Measurements from ENCODE around the gene BAD.
"Not testable (repeated sequence)": the region's sequence is repeated elsewhere in the genome, so short reads cannot be mapped to it uniquely, and the experiment has no call there.

Gene BAD

DNA sequence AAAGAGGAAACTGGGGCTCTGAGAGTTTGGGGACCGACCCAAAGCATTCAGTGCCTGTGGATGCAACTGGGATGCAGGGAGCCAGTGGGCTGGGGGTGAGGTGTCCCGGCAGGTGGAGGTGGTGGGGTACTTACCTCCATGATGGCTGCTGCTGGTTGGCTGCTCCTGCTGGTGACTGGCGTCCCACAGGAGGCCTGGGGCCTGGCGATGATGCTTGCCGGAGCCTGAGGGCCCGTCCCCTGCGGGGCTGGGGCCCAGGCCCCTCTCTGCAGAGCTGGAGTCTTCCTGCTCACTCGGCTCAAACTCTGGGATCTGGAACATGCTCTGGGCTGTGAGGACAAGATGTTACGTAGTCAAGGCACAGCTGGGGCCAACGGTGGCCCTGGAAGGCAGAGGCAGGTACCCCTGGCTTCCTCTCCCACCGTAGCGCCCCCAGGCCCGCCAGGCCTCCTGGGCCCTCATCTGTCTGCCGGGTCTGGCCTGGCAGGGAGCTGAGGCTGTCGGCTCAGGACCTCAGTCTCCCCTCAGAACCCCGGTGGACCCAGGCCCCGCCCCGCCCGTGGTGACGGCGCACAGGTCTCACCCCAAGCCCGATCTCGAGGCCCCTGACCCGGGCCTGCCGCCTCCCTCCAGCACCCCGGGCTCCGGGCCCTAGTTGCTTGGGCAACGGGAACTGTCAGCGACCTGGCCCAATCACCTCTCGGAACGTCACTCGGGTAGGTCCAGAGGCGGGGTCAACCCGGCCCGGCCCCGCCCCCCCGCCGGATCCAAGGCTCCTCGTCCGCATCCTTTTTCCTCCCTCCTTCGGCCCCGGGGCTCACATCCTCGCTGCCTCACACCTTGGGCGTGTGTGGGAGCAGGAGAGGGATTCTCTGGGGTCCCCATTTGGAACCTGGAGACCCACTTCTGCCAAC, at the start of gene BAD:
Gene BAD, minus strand, starts transcription at position 618 of the 914 bp plus-strand sequence. Its CDS starts 297 bp downstream, at position 321.
- peak; percentile 75 to 78 for DNase-seq (ENCODE audit: low read depth in 2 of 2)

DNA sequence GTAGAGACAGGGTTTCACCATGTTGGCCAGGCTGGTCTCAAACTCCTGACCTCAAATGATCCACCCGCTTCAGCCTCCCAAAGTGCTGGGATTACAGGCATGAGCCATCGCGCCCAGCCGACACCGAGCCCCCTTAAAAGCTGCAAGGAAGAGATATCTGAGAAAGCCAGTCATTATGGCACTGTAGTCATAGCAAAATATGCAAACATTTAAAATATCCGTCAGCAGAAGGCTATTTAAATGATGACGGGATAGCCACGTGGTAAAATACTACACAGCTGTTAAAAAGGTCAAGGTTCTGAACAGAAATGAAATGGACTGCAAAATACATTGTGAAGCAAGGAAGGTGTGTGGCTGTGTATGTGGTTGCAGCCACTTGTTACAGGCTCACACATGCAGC, 49.1 kb upstream of the BAD start:
- no peak for DNase-seq (ENCODE audit: low read depth in 2 of 2)

DNA sequence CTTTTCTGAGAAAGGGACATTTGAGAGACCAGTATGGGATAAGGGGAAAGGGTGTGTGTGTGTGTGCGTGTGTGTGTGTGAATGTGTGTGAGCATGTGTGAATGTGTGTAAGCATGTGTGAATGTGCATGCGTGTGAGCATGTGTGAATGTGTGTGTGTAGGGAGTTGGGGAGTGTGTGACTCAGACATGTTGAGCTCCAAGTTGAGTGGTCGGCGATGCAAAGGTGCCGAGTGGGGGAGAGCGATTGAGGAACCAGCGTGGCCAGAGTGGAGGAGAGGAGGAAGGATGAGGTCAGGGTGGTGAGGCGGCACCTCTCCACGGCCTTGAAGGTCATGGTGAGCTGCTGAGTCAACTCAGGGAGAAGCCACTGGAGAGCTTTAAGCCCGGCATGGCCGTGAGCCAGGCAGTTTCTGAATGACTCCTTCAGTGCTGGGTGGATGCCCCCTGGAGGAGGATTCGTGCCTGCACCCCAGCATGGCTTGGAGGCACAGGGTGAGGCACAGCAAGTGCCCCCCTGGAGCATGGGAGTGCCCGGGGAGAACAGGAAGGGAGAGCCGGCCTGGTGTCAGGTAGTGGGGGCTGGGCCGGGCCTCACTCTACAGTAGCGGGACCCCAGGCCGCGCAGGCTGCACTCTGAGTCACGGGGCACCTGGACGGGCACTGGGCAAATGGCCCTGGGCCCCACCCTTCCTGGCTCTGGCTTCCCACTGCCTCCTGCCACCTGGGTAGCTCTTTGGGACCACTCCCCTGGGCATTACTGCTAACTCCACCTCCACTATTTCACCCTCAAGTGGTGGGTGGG, 47.3 kb upstream of the BAD start:
- peak; percentile 38 to 45 for DNase-seq (ENCODE audit: low read depth in 2 of 2)

DNA sequence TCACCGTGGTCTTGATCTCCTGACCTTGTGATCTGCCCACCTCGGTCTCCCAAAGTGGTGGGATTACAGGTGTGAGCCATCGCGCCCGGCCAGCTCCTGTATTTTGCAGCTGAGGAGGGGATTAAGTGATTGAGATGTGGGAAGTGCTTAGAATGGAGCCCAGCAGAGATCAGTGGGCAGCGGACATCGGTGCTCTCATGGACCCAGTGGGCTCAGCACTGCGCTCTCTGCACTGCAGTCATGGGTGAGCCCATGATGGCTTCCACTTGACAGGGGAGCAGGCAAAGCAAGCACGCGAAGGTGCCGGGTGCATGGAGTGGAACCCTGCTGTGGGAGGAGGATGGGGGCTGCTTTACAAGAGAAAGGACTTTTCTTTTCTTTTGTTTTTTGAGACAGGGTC, 46.4 kb upstream of the BAD start:
- no peak for DNase-seq (ENCODE audit: low read depth in 2 of 2)

DNA sequence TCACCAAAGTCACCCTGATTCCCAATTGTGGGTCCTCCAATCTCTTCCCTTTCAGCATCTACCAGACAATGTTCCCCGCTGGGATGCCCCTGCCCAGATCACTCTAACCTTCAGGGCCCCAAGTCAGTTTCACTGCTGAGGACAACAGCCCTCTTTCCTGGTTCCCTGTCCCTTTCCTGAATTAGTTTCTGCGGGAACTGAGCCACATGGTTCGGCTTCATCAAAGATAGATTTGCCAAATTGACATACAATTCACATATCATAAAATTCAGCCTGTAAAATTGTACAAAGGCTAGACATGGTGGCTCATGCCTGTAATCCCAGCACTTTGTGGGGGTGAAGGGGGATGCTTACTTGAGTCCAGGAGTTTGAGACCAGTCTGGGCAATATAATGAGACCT, 43.5 kb upstream of the BAD start:
- DNase-seq (ENCODE audit: low read depth in 2 of 2): no peak

DNA sequence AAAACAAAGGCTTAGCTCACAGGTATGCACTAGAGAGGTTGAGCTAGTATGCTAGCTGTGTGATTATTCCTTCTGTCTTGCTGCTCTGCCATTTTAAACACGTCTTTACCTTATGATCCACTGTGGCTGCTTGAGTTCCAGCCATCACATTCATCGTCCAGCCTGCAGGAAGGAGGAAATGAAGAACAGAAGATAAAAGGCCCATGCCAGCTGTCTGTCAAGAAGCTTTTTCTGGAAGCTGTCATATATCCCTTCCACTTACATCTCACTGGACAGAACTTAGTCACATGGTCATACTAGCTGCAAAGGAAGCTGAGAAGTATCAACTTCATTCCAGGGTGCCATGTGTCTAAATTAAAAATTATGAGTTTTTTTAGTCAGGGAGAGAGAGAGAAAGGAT, 42.9 kb upstream of the BAD start:
- DNase-seq (ENCODE audit: low read depth in 2 of 2): no peak

DNA sequence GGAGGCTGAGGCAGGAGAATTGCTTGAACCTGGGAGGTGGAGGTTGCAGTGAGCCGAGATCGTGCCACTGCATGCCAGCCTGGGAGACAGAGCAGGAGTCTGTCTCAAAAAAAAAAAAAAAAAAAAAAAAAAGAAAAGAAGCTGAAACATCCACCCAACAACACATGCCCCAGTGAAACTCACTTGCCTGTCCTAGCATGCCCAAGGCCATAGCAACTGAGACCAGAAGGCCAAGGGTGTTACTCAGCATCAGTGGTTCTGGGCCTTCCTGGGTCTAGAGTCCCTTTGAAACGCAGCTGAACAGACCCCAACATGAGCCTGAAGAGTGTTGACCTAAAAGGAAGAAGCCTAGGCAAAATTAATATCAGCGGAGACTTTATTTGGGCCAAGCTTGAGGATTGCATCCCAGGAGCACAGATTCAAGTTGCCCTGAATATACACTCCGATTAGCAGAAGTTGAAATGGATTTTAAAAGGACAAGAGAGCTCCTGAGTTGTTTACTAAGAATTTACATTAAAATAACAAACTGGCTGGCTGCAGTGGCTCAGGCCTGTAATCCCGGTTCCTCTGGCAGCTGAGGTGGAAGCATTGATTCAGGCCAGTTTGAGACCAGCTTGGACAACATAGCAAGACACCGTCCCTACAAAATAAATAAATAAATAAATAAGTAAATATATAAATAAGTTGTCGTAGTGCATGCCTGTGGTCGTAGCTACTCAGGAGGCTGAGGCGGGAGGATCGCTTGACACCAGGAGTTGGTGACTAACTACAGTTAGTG, 40.4 kb upstream of the BAD start:
- DNase-seq (ENCODE audit: low read depth in 2 of 2): no peak

DNA sequence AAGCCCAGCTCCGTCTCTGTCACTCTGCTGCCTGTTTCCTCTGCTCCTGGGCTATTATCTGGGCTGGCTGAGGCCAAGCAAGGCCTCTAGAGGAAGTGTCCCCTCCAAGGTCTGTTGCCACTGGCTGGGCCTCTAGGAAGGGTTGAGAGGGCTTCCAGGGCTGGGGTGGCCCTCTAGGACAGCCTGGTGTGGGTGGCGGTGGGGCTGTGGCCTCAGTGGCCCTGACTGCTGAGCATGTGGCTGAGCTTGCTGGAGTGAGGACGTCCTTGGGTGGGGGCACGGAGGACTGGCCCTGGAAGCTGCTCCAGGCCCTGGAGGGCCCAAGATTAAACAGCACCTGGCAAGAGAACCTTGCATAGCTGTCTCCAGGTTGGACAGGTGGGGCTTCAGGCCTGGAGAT, 39.5 kb upstream of the BAD start:
- not testable (repeated sequence) for DNase-seq (ENCODE audit: low read depth in 2 of 2)

DNA sequence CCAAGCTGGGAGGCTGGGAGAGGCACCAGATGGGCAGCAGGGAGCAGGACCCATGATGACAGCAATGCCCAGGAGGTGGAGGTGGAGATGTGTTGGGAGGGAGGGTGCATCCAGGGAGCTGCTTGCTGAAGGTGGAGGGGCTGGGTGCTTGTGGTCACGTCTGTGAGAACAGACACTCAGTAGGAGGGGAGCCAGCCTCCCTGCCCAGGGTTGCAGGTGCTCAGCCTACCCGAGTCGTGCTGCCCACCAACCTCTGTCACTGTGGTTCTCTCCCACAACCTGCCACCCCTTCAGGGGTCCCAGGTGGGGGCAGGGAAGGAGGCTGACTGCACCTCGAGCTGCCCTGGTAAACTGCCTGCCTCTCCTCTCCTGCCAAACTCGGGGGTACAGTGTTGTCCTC, 38.9 kb upstream of the BAD start:
- no peak for DNase-seq (ENCODE audit: low read depth in 2 of 2)

DNA sequence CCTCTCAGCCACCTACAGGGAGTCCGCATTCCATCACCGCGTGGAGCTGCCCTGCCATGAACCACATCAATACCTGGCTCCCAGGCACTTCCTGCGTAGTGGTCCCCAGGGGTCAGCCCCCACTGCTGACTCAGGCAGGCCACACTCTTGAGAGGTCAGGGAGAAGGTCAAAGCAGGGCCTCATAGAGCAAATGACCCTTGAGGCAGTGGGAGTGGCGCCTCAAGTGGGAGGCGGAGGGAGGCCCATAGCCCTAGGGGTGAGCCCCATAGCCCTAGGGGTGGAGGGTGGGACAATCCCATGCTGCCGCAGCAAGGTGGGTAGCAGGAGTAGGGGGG, 38.4 kb upstream of the BAD start:
- no peak for DNase-seq (ENCODE audit: low read depth in 2 of 2)

DNA sequence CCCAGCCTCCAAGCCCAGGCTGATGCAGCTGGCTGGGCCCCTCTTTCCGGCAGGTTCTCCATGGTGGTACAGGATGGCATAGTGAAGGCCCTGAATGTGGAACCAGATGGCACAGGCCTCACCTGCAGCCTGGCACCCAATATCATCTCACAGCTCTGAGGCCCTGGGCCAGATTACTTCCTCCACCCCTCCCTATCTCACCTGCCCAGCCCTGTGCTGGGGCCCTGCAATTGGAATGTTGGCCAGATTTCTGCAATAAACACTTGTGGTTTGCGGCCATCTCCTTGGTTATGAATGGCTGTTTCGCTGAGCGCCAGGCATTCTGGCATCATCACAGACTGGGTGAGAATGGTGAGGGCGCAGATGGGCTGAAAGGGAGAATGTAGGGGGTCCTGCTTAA, 37.1 kb upstream of the BAD start:
- no peak for DNase-seq (ENCODE audit: low read depth in 2 of 2)

DNA sequence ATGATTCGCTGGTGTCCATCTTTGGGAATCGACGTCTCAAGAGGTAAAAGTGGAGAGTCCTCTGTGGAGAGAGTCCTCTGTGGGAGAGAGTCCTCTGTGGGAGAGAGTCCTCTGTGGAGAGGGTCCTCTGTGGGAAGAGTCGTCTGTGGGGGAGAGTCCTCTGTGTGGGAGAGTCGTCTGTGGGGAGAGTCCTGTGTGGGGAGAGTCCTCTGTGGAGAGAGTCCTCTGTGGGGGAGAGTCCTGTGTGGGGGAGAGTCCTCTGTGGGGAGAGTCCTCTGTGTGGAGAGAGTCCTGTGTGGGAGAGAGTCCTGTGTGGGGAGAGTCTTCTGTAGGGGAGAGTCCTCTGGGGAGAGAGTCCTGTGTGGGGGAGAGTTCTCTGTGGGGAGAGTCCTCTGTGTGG, 36.6 kb upstream of the BAD start:
- no peak for DNase-seq (ENCODE audit: low read depth in 2 of 2)

DNA sequence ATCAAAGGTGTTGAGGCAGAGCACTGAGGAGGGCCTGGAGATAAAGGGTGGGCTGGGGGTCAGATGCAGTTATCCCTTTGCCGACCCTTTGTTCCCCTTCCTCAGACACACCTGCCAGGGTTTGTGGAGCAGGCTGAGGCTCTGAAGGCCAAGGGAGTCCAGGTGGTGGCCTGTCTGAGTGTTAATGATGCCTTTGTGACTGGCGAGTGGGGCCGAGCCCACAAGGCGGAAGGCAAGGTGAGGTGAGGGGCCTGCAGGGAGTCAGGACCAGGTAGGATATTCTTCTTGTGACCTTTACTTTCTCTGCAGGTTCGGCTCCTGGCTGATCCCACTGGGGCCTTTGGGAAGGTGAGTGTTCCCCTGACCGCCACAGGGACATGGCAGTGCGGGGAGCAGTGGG, 36.1 kb upstream of the BAD start:
- no peak for DNase-seq (ENCODE audit: low read depth in 2 of 2)

DNA sequence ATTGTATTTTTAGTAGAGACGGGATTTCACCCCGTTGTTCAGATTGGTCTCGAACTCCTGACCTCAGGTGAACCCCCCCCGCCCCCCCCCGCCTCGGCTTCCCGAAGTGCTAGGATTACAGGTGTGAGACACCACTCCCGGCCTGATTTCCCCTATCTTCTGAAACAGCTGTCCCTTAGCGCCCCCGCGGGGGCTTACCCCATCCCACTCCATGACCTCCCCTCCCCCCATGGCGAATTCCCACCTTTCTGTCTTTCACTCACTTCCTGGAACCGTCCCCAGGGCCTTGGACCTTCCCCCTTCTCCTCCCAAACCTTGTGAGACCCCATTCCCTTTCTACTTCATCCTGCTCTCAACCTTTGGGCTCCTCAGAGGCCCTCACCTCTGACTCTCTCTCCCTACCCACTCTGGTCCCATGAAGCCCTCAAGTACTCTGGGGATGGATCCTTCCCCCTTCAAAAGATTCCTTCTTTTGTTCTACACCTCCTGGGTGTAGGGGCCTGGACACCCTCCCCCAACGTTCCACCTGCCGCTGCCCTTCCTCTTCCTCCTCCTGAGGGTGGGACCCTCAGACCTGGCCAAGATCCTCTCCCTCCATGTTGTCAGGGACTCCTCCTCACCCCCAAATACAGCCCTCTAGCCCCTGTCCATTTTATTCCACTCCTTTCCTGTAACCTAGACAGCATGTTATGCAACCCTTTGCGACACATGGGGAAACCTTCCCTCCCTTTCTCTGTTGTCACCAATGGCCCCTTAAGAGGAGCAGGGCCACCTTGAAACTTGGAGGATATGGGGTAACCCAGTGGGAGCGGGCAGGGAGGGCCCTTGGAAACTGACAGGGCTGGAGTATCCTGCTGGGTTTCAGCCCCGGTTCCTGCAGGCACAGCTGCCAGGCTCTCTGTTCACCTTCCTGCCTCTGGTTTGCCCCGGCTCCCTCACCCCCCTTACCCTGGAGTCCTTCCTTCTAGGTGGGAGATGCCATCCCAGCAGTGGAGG, 34.6 kb upstream of the BAD start:
- no peak for DNase-seq (ENCODE audit: low read depth in 2 of 2)

DNA sequence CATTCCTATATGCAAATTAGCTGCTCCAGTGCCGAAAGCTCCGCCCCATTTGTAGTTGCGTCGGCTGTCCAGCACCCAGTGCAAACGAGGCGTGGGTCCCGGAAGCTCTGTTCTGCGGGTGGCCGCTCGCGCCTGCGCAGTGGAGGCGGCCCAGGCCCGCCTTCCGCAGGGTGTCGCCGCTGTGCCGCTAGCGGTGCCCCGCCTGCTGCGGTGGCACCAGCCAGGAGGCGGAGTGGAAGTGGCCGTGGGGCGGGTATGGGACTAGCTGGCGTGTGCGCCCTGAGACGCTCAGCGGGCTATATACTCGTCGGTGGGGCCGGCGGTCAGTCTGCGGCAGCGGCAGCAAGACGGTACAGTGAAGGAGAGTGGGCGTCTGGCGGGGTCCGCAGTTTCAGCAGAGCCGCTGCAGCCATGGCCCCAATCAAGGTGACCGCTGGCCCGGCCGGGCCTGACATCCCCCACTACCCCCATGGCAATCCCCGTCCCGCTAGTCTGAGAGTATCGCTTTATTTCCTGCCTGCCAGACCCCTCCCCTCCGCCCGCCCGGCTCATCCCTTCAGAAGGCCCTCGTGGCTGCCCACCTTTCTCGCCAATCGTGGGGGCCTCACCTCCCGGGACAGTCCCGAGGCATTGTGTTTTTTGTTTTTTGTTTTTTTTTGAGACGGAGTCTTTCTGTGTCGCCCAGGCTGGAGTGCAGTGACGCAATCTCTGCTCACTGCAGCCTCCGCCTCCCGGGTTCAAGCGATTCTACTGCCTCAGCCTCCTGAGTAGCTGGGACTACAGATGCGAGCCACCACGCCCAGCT, 33.7 kb upstream of the BAD start, which contains the start of gene PRDX5:
Gene PRDX5, plus strand, starts transcription at position 161 of the 805 bp plus-strand sequence. Its CDS starts 95 bp downstream, at position 256.
- DNase-seq (ENCODE audit: low read depth in 2 of 2): peak; percentile 87 to 88

DNA sequence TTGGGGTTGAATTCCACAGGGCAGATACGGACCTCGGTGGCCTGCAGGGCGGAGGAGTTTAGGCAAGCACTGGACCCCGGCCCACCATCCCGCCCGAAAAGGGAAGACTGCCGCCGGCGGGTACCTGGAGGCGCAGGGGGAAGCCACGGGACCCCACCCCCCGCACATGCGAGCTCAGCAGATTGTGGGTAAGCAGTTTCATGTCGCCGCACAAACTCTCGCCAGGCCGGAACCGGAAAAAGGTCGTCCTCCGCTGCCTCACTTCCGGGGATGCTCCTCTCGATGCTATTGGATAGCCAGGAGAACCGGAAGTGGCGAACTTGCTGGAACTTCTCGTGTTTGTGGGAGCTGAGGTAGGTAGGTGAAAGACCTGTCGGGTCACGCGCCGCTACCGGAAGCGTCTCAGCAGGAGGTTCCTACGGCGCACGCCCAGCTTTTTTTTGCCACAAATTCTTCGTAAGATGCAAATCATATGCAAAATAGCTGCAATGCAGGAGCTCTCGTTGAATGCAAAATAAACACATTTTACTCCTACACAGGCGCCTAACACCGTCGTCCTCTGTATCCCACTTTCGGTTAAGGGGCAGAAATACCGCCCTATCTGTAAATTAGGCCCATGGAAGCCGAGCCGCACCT, 33.0 kb upstream of the BAD start, which contains the start of gene TRMT112:
Gene TRMT112, minus strand, starts transcription at position 235 of the 636 bp plus-strand sequence. Its CDS starts 33 bp downstream, at position 202.
- DNase-seq (ENCODE audit: low read depth in 2 of 2): peak; percentile 90

DNA sequence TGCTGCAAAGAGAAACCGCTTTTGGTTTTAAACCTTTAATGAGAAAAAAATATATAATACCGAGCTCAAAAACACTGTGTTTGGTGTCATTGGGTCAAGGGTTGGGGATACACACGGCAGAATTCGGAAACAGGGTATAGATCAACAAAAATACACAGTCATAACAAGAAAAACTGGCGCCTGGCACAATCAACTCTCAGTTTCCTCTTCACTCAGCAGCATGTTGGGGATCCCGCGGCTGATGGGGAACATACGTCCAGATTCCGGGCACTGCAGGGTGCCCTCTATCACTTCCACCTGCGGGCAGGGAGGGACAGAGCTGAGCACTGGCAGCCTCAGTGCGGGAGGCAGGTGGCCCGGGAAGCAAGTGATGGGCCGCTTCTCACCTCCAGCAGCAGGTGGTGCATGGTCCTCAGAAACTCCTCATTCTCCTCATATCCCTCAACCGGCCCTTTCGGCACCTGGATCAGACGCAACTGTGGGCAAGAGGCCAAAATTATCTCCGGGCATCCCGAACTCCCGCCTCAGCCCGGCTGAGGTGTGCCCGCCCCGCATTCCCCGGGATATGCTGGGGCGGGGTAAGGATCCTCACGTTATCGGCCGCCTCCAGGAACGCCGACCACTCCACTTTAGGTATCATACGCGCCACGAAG, 32.3 kb upstream of the BAD start:
- DNase-seq (ENCODE audit: low read depth in 2 of 2): no peak

DNA sequence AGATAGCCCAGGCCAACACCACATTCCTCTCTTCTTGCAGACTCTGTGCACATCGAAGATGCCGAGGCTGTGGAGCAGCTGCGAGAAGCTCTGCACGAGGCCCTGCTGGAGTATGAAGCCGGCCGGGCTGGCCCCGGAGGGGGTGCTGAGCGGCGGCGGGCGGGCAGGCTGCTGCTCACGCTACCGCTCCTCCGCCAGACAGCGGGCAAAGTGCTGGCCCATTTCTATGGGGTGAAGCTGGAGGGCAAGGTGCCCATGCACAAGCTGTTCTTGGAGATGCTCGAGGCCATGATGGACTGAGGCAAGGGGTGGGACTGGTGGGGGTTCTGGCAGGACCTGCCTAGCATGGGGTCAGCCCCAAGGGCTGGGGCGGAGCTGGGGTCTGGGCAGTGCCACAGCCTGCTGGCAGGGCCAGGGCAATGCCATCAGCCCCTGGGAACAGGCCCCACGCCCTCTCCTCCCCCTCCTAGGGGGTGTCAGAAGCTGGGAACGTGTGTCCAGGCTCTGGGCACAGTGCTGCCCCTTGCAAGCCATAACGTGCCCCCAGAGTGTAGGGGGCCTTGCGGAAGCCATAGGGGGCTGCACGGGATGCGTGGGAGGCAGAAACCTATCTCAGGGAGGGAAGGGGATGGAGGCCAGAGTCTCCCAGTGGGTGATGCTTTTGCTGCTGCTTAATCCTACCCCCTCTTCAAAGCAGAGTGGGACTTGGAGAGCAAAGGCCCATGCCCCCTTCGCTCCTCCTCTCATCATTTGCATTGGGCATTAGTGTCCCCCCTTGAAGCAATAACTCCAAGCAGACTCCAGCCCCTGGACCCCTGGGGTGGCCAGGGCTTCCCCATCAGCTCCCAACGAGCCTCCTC, 31.4 kb upstream of the BAD start:
- not testable (repeated sequence) for DNase-seq (ENCODE audit: low read depth in 2 of 2)
